ENCODE measurements around the gene TAF1A.

Gene TAF1A

GRCh38 chr1:222529916-222530315, 59.8 kb downstream of the TAF1A start:
- no peak for DNase-seq

GRCh38 chr1:222529181-222529580, 60.6 kb downstream of the TAF1A start:
- DNase-seq, result no peak

GRCh38 chr1:222525951-222526350, 63.8 kb downstream of the TAF1A start:
- DNase-seq, result no peak

- no peak for DNase-seq
These were observed 65.9 kb downstream of the TAF1A start for GRCh38 chr1:222523852-222524251.

- DNase-seq, result no peak
These were observed 67.4 kb downstream of the TAF1A start for GRCh38 chr1:222522105-222522915.

GRCh38 chr1:222521299-222522104, 68.2 kb downstream of the TAF1A start:
- DNase-seq, result no peak

Measured in activated T-cell treated with anti-CD3 and anti-CD28 coated beads for 4 hours (primary cell).